ENCODE data around the gene HK1. TPM values are rescaled to one million over a fixed set of nuclear protein-coding genes. Genes with fewer than 3 reads are reported as not detected.
A peak's percentile ranks its signal among the peaks of the same experiment; 100 is the strongest.

Gene HK1
- total RNA-seq, 1 donor from 2014 or later, result 84.0 TPM

GRCh38 chr10:69404786-69405185 is 126.5 kb downstream of the HK1 start:
- H3K4me3 ChIP-seq, result no peak overlapping the region
- DNase-seq (no peak), ATAC-seq (no peak)
- no peaks in the 10 kb centered on the region for H3K9me3 ChIP-seq
- H3K4me1 ChIP-seq, result peaks cover 29% of the 10 kb centered on the region
- peaks cover 31% of the 10 kb centered on the region for H3K36me3 ChIP-seq
- no peak overlapping the region for H3K27ac ChIP-seq
- H3K27me3 ChIP-seq, result no peaks in the 10 kb centered on the region
- no peak for TF ChIP-seq CTCF (IDR thresholded peaks at IDR 0.05)
- intact Hi-C loops (cut with DNase I), result no loop called here

DNA sequence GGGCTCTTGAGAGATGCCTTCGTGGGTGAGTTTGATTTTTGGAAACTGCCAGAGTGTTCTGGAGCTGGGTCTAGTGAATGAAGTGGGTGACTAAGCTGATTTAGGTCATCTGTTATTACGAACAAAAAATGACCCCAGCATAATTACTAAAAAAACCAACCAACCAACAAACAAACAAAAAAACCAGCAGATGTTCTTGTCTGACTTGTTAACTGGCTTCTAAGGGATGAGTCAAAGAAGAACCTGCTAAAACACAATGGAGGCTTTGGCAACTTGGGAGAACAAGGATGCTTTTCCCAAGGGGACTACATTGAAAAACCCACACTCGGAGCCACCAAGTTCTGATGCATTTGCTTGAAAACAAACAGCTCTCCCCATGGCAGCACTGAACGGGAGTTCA is 126.9 kb downstream of the HK1 start:
- H3K27ac ChIP-seq, result no peak overlapping the region
- no peak for ATAC-seq
- intact Hi-C loops (cut with DNase I), result no loop called here
- peaks cover 29% of the 10 kb centered on the region for H3K4me1 ChIP-seq
- DNase-seq, result no peak
- TF ChIP-seq CTCF (IDR thresholded peaks at IDR 0.05), result no peak
- H3K4me3 ChIP-seq, result no peak overlapping the region
- H3K9me3 ChIP-seq, result no peaks in the 10 kb centered on the region
- peaks cover 26% of the 10 kb centered on the region for H3K36me3 ChIP-seq
- H3K27me3 ChIP-seq, result no peaks in the 10 kb centered on the region

GRCh38 chr10:69406302-69406811 is 128.1 kb downstream of the HK1 start:
- H3K27ac ChIP-seq, result peak overlapping the region; percentile 42
- ATAC-seq (no peak), DNase-seq (no peak)
- intact Hi-C loops (cut with DNase I), result no loop called here
- H3K27me3 ChIP-seq, result no peaks in the 10 kb centered on the region
- H3K9me3 ChIP-seq, result no peaks in the 10 kb centered on the region
- H3K36me3 ChIP-seq, result peaks cover 15% of the 10 kb centered on the region
- no peak overlapping the region for H3K4me3 ChIP-seq
- no peak for TF ChIP-seq CTCF (IDR thresholded peaks at IDR 0.05)
- peaks cover 29% of the 10 kb centered on the region for H3K4me1 ChIP-seq

GRCh38 chr10:69406816-69407580 is 128.7 kb downstream of the HK1 start:
- intact Hi-C loops (cut with DNase I), result no loop called here

GRCh38 chr10:69407621-69408301 is 129.5 kb downstream of the HK1 start:
- intact Hi-C loops (cut with DNase I), result no loop called here

More at GRCh38 chr10:69406816-69407580, 128.7 kb downstream of the HK1 start:
- H3K27me3 ChIP-seq, result no peaks in the 10 kb centered on the region
- no peak overlapping the region for H3K4me3 ChIP-seq
- H3K27ac ChIP-seq, result peak overlapping the region; percentile 30
- TF ChIP-seq CTCF (IDR thresholded peaks at IDR 0.05), result no peak
- no peak for ATAC-seq
- peaks cover 29% of the 10 kb centered on the region for H3K4me1 ChIP-seq
- H3K9me3 ChIP-seq, result no peaks in the 10 kb centered on the region
- peaks cover 11% of the 10 kb centered on the region for H3K36me3 ChIP-seq
- no peak for DNase-seq

More at GRCh38 chr10:69407621-69408301, 129.5 kb downstream of the HK1 start:
- Histone ChIP-seq H3K36me3 (peaks cover 3% of the 10 kb centered on the region), H3K4me1 (peaks cover 29% of the 10 kb centered on the region), H3K9me3 (no peaks in the 10 kb centered on the region), H3K4me3 (peak overlapping the region; percentile 36), H3K27ac (peak overlapping the region; percentile 78), H3K27me3 (no peaks in the 10 kb centered on the region)
- DNase-seq, result no peak
- ATAC-seq, result no peak
- peak; percentile 36 for TF ChIP-seq CTCF (IDR thresholded peaks at IDR 0.05)

Data from upper lobe of right lung (tissue), 1 donor.